A549 (cell line): Measurements from ENCODE around the gene KRTAP4-4.

ENCODE experiments used
- CBX2 ChIP-seq: fragments of 200-600 bp; sonication (generic); IDR thresholded peaks from 2 replicates; pipeline ENCODE4 v1.6.1; 2016; ENCODE audit warnings: low read depth, mild to moderate bottlenecking, borderline replicate concordance
- CHD2 ChIP-seq: fragments of 150-350 bp; IDR thresholded peaks from 2 replicates; pipeline ENCODE4 v1.6.1; 2014; ENCODE audit warnings: low read length; ENCODE audit not compliant: partially characterized antibody
- NR3C1 ChIP-seq: fragments of >200 bp; sonication (Bioruptor Twin); formaldehyde crosslinking; IDR thresholded peaks from 3 replicates; pipeline ENCODE4 v1.6.1; 2017
- REST ChIP-seq: fragments of 200-600 bp; sonication (generic); IDR thresholded peaks from 2 replicates; pipeline ENCODE4 v1.6.1; 2016; ENCODE audit warnings: antibody characterized with exemption, mild to moderate bottlenecking, moderate library complexity
- TF ChIP-seq, protein P1 (sequence below): fragments of >200 bp; sonication (Bioruptor Twin); formaldehyde crosslinking; IDR thresholded peaks from 3 replicates; pipeline ENCODE4 v1.5.1; 2016

DNA sequence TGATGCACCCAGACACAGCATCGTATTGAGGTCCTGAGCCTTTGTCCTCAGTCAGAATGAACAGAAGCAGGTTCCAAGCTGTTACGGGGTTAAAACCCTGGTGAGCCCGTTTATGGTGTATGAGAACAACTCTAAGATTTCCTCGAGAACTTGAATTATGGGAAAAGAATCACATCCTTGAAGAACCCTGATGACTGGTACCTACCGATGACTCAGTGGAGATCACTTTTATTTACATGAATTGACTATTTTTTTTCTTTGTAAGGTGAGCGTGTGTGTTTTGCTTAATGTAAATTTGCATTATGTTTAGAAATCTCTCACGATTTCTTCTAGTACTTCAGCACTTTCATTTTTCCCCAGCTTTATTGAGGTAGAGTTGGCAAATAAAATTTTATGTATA is 3.3 kb upstream of the KRTAP4-4 start:
- TF ChIP-seq CBX2 (no peak), REST (no peak), CHD2 (no peak), NR3C1 (no peak)
- TF ChIP-seq, protein P1, sequence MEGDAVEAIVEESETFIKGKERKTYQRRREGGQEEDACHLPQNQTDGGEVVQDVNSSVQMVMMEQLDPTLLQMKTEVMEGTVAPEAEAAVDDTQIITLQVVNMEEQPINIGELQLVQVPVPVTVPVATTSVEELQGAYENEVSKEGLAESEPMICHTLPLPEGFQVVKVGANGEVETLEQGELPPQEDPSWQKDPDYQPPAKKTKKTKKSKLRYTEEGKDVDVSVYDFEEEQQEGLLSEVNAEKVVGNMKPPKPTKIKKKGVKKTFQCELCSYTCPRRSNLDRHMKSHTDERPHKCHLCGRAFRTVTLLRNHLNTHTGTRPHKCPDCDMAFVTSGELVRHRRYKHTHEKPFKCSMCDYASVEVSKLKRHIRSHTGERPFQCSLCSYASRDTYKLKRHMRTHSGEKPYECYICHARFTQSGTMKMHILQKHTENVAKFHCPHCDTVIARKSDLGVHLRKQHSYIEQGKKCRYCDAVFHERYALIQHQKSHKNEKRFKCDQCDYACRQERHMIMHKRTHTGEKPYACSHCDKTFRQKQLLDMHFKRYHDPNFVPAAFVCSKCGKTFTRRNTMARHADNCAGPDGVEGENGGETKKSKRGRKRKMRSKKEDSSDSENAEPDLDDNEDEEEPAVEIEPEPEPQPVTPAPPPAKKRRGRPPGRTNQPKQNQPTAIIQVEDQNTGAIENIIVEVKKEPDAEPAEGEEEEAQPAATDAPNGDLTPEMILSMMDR = no peak
